GM12878 (cell line): Measurements from ENCODE around the gene NRXN3.

Experiments used
- BHLHE40 ChIP-seq, 2 experiments: fragments of 450-650 bp in 1 of 2; IDR thresholded peaks; 2 replicates each; pipeline ENCODE4 v1.6.1; 2011 to 2017; ENCODE audit warnings: low read depth in 2 of 2, borderline replicate concordance in 1 of 2, improper control_type of control experiment in 1 of 2, low read length in 1 of 2, mild to moderate bottlenecking in 1 of 2
- CTCF ChIP-seq, 3 experiments: IDR thresholded peaks in 2 of 3; conservative IDR thresholded peaks in 1 of 3; 2 replicates each; pipeline ENCODE4 v1.5.1; 2011; ENCODE audit warnings: low read depth in 3 of 3, low read length in 3 of 3, mild to moderate bottlenecking in 3 of 3, control low read depth in 2 of 3, moderate library complexity in 2 of 3, inconsistent platforms in 1 of 3, mixed read lengths in 1 of 3; ENCODE audit not compliant: control insufficient read depth in 2 of 3, insufficient read depth in 1 of 3; ENCODE audit errors: extremely low read depth in 1 of 3
- EZH2 ChIP-seq: IDR thresholded peaks from 2 replicates; pipeline ENCODE4 v1.6.1; 2012; ENCODE audit warnings: low read depth, mild to moderate bottlenecking, control low read depth, inconsistent platforms, low read length, borderline replicate concordance; ENCODE audit not compliant: control insufficient read depth
- NBN ChIP-seq: fragments of 450-650 bp; IDR thresholded peaks from 2 replicates; pipeline ENCODE4 v1.6.1; 2016
- SMC3 ChIP-seq: IDR thresholded peaks from 2 replicates; pipeline ENCODE4 v1.6.1; 2011; ENCODE audit warnings: low read length, improper control_type of control experiment, borderline replicate concordance
- TAF1 ChIP-seq: IDR thresholded peaks from 2 replicates; pipeline ENCODE4 v1.6.1; 2011; ENCODE audit warnings: mild to moderate bottlenecking, low read depth, low read length, borderline replicate concordance
- ZBTB4 ChIP-seq: fragments of 450-650 bp; formaldehyde crosslinking; IDR thresholded peaks from 2 replicates; pipeline ENCODE4 v1.4.0; 2022; ENCODE audit warnings: mild to moderate bottlenecking, moderate library complexity

- TF ChIP-seq BHLHE40 (IDR thresholded peaks at IDR 0.05; ENCODE audit: borderline replicate concordance in 1 of 2, low read depth in 2 of 2, low read length in 1 of 2) (no peak), NBN (no peak), CTCF (IDR thresholded peaks at IDR 0.05 in 2 of 3, conservative IDR thresholded peaks at IDR 0.05 in 1 of 3; ENCODE audit: control insufficient read depth in 2 of 3, extremely low read depth in 1 of 3, insufficient read depth in 1 of 3, low read depth in 3 of 3, low read length in 3 of 3) (no peak), SMC3 (no peak), TAF1 (no peak), ZBTB4 (CRISPR knock-in tag) (no peak), EZH2 (no peak)
Observed at GRCh38 chr14:79333198-79333546, 1163.0 kb downstream of the NRXN3 start.
